Measurements from ENCODE around the gene CASP9.
"Not testable (repeated sequence)": the region's sequence is repeated elsewhere in the genome, so short reads cannot be mapped to it uniquely, and the experiment has no call there.

CASP9 gene

GRCh38 chr1:15525050-15526020 is 1.3 kb upstream of the CASP9 start:
- no peak for DNase-seq (ENCODE audit: low read depth)

DNA sequence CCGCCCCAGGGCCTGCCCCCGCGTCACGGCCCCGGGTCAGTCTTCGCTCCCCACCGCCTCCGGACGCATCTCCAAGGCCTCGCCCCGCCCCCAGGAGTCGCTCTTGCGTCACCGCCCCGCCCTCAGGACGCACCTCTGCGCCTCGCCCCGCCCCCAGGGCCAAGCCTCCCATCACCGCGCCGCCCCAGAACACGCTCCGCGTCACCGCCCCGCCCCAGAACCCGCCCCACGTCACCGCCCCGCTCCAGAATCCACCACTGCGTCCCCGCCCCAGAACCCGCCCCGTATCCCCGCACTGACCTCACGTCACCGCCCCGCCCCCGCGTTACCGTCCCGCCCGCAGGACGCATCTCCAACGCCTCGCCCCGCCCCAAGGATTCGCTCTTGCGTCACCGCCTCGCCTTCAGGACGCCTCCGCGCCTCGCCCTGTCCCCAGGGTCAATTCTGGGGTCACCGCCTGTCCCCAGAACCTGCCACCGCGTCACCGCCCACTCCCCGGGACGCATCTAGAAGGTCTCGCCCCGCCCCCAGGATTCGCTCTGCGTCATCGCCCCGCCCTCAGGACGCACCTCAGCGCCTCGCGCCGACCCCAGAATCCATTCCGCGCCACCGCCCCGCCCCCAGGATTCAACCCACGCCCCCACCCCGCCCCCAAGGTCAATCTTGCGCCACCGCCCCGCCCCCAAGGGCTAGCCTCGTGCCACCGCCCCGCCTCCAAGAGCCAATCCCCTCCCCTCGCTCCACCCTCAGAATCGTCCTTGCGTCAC is 451 bp upstream of the CASP9 start:
- DNase-seq (ENCODE audit: low read depth): peak; percentile 100

- DNase-seq (ENCODE audit: low read depth): no peak
Measured at GRCh38 chr1:15523104-15524020, 653 bp downstream of the CASP9 start.

- no peak for DNase-seq (ENCODE audit: low read depth)
Measured at GRCh38 chr1:15522551-15522950, 1.5 kb downstream of the CASP9 start.

- not testable (repeated sequence) for DNase-seq (ENCODE audit: low read depth)
Measured at GRCh38 chr1:15521206-15521906, 2.7 kb downstream of the CASP9 start.

- DNase-seq (ENCODE audit: low read depth): no peak
Measured at GRCh38 chr1:15519625-15520024, 4.4 kb downstream of the CASP9 start.

- no peak for DNase-seq (ENCODE audit: low read depth)
Measured at GRCh38 chr1:15515022-15515663, 8.9 kb downstream of the CASP9 start.

GRCh38 chr1:15514557-15514956 is 9.5 kb downstream of the CASP9 start:
- DNase-seq (ENCODE audit: low read depth): not testable (repeated sequence)

DNA sequence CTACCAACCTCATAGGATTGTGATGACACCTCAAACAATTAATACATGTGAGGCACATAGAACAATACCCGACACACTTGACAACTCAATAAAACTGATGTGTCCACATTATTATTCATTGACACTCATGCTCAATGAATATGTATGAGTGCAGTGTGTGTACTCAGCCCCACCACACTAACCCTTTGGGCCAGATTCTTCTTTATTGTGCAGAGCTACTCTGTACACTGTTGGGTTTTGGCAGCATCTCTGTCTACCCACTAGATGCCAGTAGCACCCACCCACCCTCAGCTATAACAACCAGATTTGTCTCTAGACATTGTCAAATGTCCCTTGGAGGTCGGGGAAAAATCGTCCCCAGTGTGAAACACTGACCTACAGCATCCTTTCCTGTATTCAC is 10.1 kb downstream of the CASP9 start:
- no peak for DNase-seq (ENCODE audit: low read depth)

- no peak for DNase-seq (ENCODE audit: low read depth)
Measured at GRCh38 chr1:15513192-15513591, 10.8 kb downstream of the CASP9 start.

- DNase-seq (ENCODE audit: low read depth): no peak
Measured at GRCh38 chr1:15510611-15511405, 13.2 kb downstream of the CASP9 start.

DNA sequence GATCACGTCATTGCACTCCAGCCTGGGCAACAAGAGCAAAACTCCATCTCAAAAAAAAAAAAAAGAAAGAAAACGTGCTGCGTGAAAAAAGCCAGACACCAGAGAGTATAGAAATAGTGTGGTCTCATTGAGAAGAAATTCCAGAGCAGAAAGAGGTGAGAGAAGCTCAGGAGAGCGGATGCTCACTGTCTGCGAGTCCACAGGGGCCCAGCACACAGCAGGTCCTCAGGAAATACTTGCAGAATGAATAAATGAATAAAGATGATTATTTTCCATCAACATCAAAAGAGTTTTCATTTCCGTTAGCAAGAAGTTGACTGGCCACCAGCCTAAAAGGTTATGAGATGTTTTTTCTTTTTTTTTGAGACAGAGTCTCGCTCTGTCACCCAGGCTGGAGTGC is 14.4 kb downstream of the CASP9 start:
- no peak for DNase-seq (ENCODE audit: low read depth)

DNA sequence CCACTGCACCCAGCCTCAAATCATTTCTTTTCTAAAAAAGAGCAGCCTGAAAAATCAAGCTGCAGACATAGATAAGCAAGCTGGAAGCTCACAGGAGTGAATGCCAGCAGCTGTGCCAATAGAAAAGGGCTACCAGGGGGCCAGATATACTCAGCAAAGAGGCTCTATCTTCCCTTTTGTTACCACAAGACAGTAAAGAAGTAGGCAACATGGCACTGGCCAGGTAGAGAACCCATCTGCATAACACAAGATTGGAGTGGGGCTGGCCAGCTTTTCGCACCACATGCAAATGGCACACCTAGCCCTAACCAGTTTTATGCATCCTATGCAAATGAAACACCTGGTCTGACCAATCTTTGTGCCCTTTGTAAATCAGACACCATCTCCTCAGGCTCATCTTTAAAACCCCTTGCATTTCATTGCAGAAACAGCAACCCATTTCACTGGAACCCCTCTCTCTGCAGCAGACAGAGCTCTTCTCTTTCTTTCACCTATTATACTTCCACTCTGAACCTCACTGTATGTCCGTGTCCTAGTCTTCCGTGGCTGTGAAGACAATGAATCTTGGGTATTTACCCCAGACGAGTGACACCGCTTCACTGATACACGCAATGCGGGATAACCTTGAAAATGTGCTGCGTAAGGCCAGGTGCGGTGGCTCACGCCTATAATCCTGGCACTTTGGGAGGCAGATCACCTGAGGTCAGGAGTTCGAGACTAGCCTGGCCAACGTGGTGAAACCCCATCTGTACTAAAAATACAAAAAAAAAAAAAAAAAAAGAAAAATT is 15.1 kb downstream of the CASP9 start:
- no peak for DNase-seq (ENCODE audit: low read depth)

DNA sequence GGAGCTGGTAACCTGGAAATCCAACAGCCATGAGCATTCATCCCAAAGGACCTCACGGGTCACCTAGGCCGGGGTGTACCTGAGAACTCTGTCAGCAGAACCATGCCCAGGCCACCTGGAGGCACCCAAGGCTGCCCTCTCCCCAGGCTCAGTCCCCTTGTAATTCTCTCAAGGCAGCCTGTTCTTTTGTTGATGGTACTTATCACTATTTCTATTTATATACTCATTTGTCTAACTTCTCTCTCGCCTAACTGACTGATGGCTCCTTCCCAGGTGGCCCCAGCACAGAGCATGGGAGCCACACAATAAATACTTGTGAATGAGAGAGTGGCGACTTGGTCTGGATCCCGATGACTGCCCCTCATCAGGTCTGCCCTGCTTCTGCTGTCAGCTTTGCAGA is 16.7 kb downstream of the CASP9 start:
- no peak for DNase-seq (ENCODE audit: low read depth)

DNA sequence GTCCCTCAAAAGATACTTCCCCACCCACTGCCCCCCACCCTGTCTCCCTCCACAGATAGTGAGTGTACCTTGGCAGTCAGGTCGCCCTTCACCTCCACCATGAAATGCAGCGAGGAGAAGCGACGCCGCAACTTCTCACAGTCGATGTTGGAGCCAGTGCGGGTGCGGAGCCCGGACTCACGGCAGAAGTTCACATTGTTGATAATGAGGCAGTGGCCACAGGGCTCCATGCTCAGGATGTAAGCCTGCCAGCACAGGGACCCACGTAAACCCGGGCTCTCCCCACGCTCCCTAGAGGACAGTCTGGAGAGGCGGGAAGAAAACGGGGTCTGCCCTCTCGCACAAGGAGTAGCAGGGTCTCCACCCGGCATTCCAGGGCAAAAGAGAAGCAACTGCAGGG is 17.2 kb downstream of the CASP9 start:
- DNase-seq (ENCODE audit: low read depth): no peak

DNA sequence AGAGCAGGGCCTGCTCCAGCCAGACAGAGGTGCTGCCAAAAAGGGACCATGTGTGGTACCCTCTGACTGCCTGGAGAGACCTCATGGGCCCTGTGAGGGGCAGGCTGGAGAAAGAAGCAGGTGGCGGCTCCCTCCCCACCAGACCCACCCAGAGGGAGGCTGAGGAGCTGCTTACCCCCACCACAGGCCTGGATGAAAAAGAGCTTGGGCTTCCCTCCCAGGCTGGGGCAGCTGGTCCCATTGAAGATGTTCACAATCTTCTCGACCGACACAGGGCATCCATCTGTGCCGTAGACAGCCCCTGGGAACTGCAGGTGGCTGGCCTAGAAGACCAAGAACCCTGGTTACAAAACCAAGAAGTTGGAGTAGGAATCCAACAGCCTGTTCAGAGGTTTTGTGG is 19.6 kb downstream of the CASP9 start:
- no peak for DNase-seq (ENCODE audit: low read depth)

DNA sequence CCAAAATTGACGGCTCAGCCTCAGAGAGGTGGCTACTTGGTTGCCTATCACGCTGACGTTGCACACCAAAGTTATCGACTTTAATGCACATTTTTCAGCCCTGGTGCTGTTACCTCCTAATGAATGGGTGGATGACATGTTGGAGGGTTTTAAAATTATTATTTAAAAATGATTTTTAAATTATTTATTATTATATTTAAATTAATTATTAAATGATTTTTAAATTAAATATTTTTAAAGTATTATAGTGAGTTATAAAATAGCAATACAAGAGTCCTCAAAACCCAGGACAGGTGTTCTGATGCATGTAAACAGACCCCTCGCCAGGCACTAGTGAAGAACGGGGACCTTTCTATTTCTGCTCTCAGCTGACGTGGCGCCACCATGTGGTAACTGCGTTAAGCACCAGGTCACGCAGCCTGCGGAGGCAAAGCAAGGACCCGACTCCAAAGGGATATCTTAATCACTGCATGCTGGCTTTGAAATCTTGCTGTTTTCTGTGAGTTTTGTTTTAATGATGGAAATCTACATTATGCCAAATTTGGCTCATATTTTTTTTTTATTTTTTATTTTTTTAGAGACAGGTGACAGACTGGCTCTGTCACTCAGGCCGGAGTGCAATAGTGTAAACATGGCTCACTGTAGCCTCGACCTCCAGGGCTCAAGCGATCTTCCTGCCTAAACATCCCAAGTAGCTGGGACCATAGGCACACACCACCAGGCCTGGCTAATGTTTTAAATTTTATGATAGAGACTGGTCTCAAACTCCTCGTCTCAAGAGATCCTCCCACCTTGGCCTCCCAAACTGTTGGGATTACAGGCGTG is 22.6 kb downstream of the CASP9 start:
- DNase-seq (ENCODE audit: low read depth): peak; percentile 32
